K562 (cell line): ENCODE data around the gene KAT5.

ENCODE experiments used
- CREB3 ChIP-seq: fragments of 450-650 bp; conservative IDR thresholded peaks from 2 replicates; pipeline ENCODE4 v1.6.1; 2016; ENCODE audit warnings: missing genetic modification characterization, low read depth, mild to moderate bottlenecking, missing compliant biosample characterization, moderate library complexity
- FOSL1 ChIP-seq: fragments of 200-800 bp; sonication (Bioruptor generic); conservative IDR thresholded peaks from 2 replicates; pipeline ENCODE4 v1.6.1; 2016; ENCODE audit warnings: missing genetic modification characterization, missing compliant biosample characterization
- FOXM1 ChIP-seq, 2 experiments: fragments of 450-650 bp in 1 of 2; sonication (generic) in 1 of 2; formaldehyde crosslinking in 1 of 2; IDR thresholded peaks; 2 replicates each; pipeline versions ENCODE4 v1.6.1 to v1.9.0; 2017 to 2022; ENCODE audit warnings: low read depth in 2 of 2, mild to moderate bottlenecking in 2 of 2, missing genetic modification reagents in 1 of 2, moderate library complexity in 1 of 2
- L3MBTL2 ChIP-seq: fragments of 450-650 bp; IDR thresholded peaks from 2 replicates; pipeline ENCODE4 v1.6.1; 2016; ENCODE audit warnings: mild to moderate bottlenecking, moderate library complexity
- NFIC ChIP-seq: fragments of 450-650 bp; IDR thresholded peaks from 2 replicates; pipeline ENCODE4 v1.6.1; 2017; ENCODE audit warnings: mild to moderate bottlenecking, inconsistent platforms
- ZBTB17 ChIP-seq: fragments of 450-650 bp; formaldehyde crosslinking; IDR thresholded peaks from 2 replicates; pipeline ENCODE4 v1.4.0; 2020; ENCODE audit warnings: mild to moderate bottlenecking

- TF ChIP-seq CREB3 (tag), result no peak
- TF ChIP-seq FOXM1 (IDR thresholded peaks at IDR 0.05; ENCODE audit: low read depth), result no peak
- no peak for TF ChIP-seq FOXM1 (CRISPR knock-in tag; IDR thresholded peaks at IDR 0.05; ENCODE audit: low read depth)
- TF ChIP-seq FOSL1 (tag), result no peak
- TF ChIP-seq L3MBTL2, result no peak
- no peak for TF ChIP-seq NFIC
- no peak for TF ChIP-seq ZBTB17 (CRISPR knock-in tag)
Measured at GRCh38 chr11:65703846-65704245, 8.2 kb upstream of the KAT5 start.
